Endothelial cell of umbilical vein (primary cell): ENCODE data around the gene TLNRD1. TPM values are rescaled to one million over a fixed set of nuclear protein-coding genes. Genes with fewer than 3 reads are reported as not detected.

ENCODE experiments used
- BruUV-seq: library from RNA; stranded (reverse); fragments of 400-500 nt; replicated peaks from 2 replicates; lab custom pipeline; 2021; lab: Mats Ljungman, UMichigan
- CTCF ChIA-PET: fragments of 300-600, 350-600 bp; sonication (Branson Sonifier 250); formaldehyde crosslinking; loops from one replicate; lab custom pipeline; 2021; ENCODE audit warnings: antibody characterized with exemption, inconsistent platforms; lab: Charles Lee
- POLR2A ChIA-PET: fragments of 300-600, 350-600 bp; sonication (Branson Sonifier 250); formaldehyde crosslinking; loops from one replicate; lab custom pipeline; 2021; ENCODE audit warnings: antibody characterized with exemption, inconsistent platforms; lab: Charles Lee
- DNase-seq: peaks from one replicate; pipeline ENCODE4 v3.0.0-alpha.2; 2011; ENCODE audit warnings: low read depth, low spot score
- FAIRE-seq: peaks from 2 replicates; lab custom pipeline; 2011; peaks lifted over from hg19 to GRCh38; lab: Jason Lieb, UNC
- H2AFZ ChIP-seq: 2 replicates; pipeline ENCODE4 v1.6.0; 2012; ENCODE audit warnings: low read depth, low read length, control low read depth, inconsistent platforms
- H3K27ac ChIP-seq: 2 replicates; pipeline ENCODE4 v1.5.1; 2011; ENCODE audit warnings: low read depth, mild to moderate bottlenecking, control low read depth, low read length, moderate library complexity; ENCODE audit not compliant: insufficient read depth
- H3K27me3 ChIP-seq, 2 experiments: 2 replicates each; pipeline versions ENCODE4 v1.6.0 to v1.6.1; 2011; ENCODE audit warnings: low read length in 2 of 2, mixed read lengths in 1 of 2; ENCODE audit not compliant: control insufficient read depth in 2 of 2, insufficient read depth in 2 of 2
- H3K36me3 ChIP-seq, 2 experiments: 2 replicates in 1 of 2; 3 replicates in 1 of 2; pipeline ENCODE4 v1.5.1; 2011; ENCODE audit warnings: low read length in 2 of 2, mild to moderate bottlenecking in 1 of 2, moderate library complexity in 1 of 2; ENCODE audit not compliant: control insufficient read depth in 2 of 2, insufficient read depth in 2 of 2; ENCODE audit errors: extremely low read depth in 1 of 2
- H3K4me1 ChIP-seq: 3 replicates; pipeline ENCODE4 v1.5.1; 2011; ENCODE audit warnings: mild to moderate bottlenecking, low read length; ENCODE audit not compliant: control insufficient read depth, insufficient read depth; ENCODE audit errors: extremely low read depth
- H3K4me2 ChIP-seq: 2 replicates; pipeline ENCODE4 v1.6.1; 2011; ENCODE audit warnings: low read length, control low read depth, mixed read lengths; ENCODE audit not compliant: insufficient read depth
- H3K4me3 ChIP-seq, 3 experiments: fragments of 200-600 bp in 1 of 3; sonication (generic), shearing (Covaris generic) in 1 of 3; replicated peaks in 1 of 3; 2 replicates each; pipeline ENCODE4 v1.5.1; 2011 to 2016; ENCODE audit warnings: control low read depth in 3 of 3, low read length in 3 of 3, mild to moderate bottlenecking in 2 of 3, inconsistent platforms in 1 of 3, low read depth in 1 of 3, moderate library complexity in 1 of 3; ENCODE audit not compliant: insufficient read depth in 1 of 3
- H3K79me2 ChIP-seq: 2 replicates; pipeline ENCODE4 v1.6.0; 2012; ENCODE audit warnings: low read length, inconsistent platforms; ENCODE audit not compliant: control insufficient read depth, insufficient read depth
- H3K9ac ChIP-seq: replicated peaks from 2 replicates; pipeline ENCODE3; 2011; ENCODE audit warnings: low read length, control low read depth; ENCODE audit not compliant: insufficient read depth; ENCODE audit errors: extremely low read depth
- H3K9me1 ChIP-seq: replicated peaks from 3 replicates; pipeline ENCODE4 v1.6.0; 2011; ENCODE audit warnings: mild to moderate bottlenecking, low read length; ENCODE audit not compliant: control insufficient read depth, insufficient read depth; ENCODE audit errors: extremely low read depth
- H3K9me3 ChIP-seq: replicated peaks from 2 replicates; pipeline ENCODE4 v1.5.1; 2012; ENCODE audit warnings: low read length, inconsistent platforms; ENCODE audit not compliant: control insufficient read depth, insufficient read depth
- H4K20me1 ChIP-seq: replicated peaks from 2 replicates; pipeline ENCODE3; 2011; ENCODE audit warnings: mild to moderate bottlenecking, low read length; ENCODE audit not compliant: control insufficient read depth, insufficient read depth; ENCODE audit errors: extremely low read depth
- EZH2 ChIP-seq: IDR thresholded peaks from 2 replicates; pipeline ENCODE4 v1.6.1; 2012; ENCODE audit warnings: borderline replicate concordance, low read depth, mild to moderate bottlenecking, moderate library complexity, low read length, inconsistent platforms; ENCODE audit not compliant: severe bottlenecking
- FOS ChIP-seq: IDR thresholded peaks from 2 replicates; pipeline ENCODE4 v1.6.1; 2011; ENCODE audit warnings: mild to moderate bottlenecking, low read length, moderate library complexity, borderline replicate concordance; ENCODE audit not compliant: insufficient read depth
- GATA2 ChIP-seq: IDR thresholded peaks from 2 replicates; pipeline ENCODE4 v1.7.0; 2011; ENCODE audit warnings: low read depth, mild to moderate bottlenecking, moderate library complexity, mixed read lengths, low read length; ENCODE audit not compliant: insufficient read length, insufficient read depth
- JUN ChIP-seq: IDR thresholded peaks from 2 replicates; pipeline ENCODE4 v1.6.1; 2011; ENCODE audit warnings: borderline replicate concordance, low read depth; ENCODE audit not compliant: insufficient read length, insufficient read depth
- MYC ChIP-seq: IDR thresholded peaks from one replicate; pipeline ENCODE4 v1.6.1; 2011; ENCODE audit warnings: mild to moderate bottlenecking, low read depth, low read length
- POLR2A ChIP-seq: IDR thresholded peaks from 2 replicates; pipeline ENCODE4 v1.6.1; 2012; ENCODE audit warnings: low read depth, mild to moderate bottlenecking, control low read depth, low read length
- POLR2AphosphoS5 ChIP-seq: IDR thresholded peaks from 2 replicates; pipeline ENCODE4 v1.6.1; 2012; ENCODE audit warnings: low read depth, mild to moderate bottlenecking, control low read depth, low read length, moderate library complexity; ENCODE audit not compliant: insufficient read depth
- dilution Hi-C: fragments of 300-500 bp; cut with MboI; formaldehyde crosslinking; loops from one replicate; pipeline ENCODE4 v1.15.0; 2019; ENCODE audit warnings: low sequenced_read_pairs; ENCODE audit not compliant: extremely low pct_ligation_motif_present
- intact Hi-C: fragments of 100-400 bp; cut with micrococcal nuclease; formaldehyde crosslinking; loops from one replicate; pipeline ENCODE4 v1.10.0; 2022
- polyA plus RNA-seq, 4 experiments: library from polyadenylated mRNA; depleted of rRNA in 3 of 4; stranded (reverse) in 3 of 4; unstranded in 1 of 4; fragments of >200 nt; gene quantifications; 2 replicates each; pipeline versions ENCODE4 v1.2.1 to v1.2.3, GENCODE V29; 2011 to 2012; ENCODE audit warnings: missing spikeins in 1 of 4
- total RNA-seq: library from RNA; stranded (reverse); gene quantifications from 2 replicates; pipeline ENCODE4 v1.2.3, GENCODE V29; 2021
- TF ChIP-seq, protein P1 (sequence below), 2 donors: IDR thresholded peaks; 1 replicate in 1 of 2; 2 replicates in 1 of 2; pipeline ENCODE4 v1.5.1; 2011; ENCODE audit warnings: low read length in 2 of 2, mild to moderate bottlenecking in 2 of 2, moderate library complexity in 2 of 2, control low read depth in 1 of 2, inconsistent platforms in 1 of 2, low read depth in 1 of 2; ENCODE audit not compliant: insufficient read depth in 1 of 2; ENCODE audit errors: extremely low read depth in 1 of 2
- TF ChIP-seq, protein P2 (sequence below): IDR thresholded peaks from 2 replicates; pipeline ENCODE4 v1.6.1; 2011; ENCODE audit not compliant: insufficient read depth, insufficient read length

TLNRD1 gene
- total and polyA plus RNA-seq, 2 donors (not counting 3 experiments of a cell fraction or from before 2014, with no cell fraction given) = 17.8 to 33.0 TPM

DNA sequence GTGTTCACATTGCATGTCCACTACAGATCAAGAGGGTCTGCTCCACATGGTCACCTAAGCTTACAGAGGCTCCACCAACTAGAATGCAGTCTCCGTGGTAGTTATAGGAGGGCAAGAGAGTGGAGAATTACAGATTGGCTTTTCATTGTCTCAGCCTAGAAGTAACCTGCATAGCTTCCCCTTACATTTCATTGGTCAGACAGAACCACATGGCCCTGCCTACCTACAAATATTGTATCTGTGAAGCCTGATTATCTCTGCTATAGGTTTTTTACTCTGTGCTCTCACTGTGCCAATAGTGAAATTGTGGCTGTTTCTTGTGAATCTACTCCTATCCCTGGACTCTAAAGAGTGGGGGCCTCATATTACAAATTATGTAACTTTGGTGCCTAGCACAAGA is 2.5 kb upstream of the TLNRD1 start:
- CTCF ChIA-PET = interaction anchor here (1.3 to 8.6 kb wide), 3 partner anchors 21 to 268 kb away, joined by 3 to 114 read pairs (median 52); no protein-coding TSS in a partner anchor
- no peaks in the 10 kb centered on the region for H4K20me1 ChIP-seq
- H3K9ac ChIP-seq = no peak overlapping the region
- POLR2A ChIA-PET = no interaction called here
- intact Hi-C loops = loop anchor here (10.0 kb wide), 1 partner anchor 1147 kb away; no protein-coding TSS in a partner anchor
- no peak overlapping the region for H2AFZ ChIP-seq
- peaks cover 16% of the 10 kb centered on the region for H3K4me1 ChIP-seq
- H3K79me2 ChIP-seq = peaks cover 27% of the 10 kb centered on the region
- no peak overlapping the region for H3K4me2 ChIP-seq
- BruUV-seq = no TSS peak
- no peak for TF ChIP-seq EZH2
- TF ChIP-seq MYC = no peak
- TF ChIP-seq GATA2 = no peak
- no peak for TF ChIP-seq POLR2AphosphoS5
- TF ChIP-seq FOS = no peak
- TF ChIP-seq, protein P1, sequence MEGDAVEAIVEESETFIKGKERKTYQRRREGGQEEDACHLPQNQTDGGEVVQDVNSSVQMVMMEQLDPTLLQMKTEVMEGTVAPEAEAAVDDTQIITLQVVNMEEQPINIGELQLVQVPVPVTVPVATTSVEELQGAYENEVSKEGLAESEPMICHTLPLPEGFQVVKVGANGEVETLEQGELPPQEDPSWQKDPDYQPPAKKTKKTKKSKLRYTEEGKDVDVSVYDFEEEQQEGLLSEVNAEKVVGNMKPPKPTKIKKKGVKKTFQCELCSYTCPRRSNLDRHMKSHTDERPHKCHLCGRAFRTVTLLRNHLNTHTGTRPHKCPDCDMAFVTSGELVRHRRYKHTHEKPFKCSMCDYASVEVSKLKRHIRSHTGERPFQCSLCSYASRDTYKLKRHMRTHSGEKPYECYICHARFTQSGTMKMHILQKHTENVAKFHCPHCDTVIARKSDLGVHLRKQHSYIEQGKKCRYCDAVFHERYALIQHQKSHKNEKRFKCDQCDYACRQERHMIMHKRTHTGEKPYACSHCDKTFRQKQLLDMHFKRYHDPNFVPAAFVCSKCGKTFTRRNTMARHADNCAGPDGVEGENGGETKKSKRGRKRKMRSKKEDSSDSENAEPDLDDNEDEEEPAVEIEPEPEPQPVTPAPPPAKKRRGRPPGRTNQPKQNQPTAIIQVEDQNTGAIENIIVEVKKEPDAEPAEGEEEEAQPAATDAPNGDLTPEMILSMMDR (IDR thresholded peaks at IDR 0.05; ENCODE audit: extremely low read depth in 1 of 2, insufficient read depth in 1 of 2, low read depth in 1 of 2, low read length in 2 of 2) = no peak
- TF ChIP-seq POLR2A = no peak
- TF ChIP-seq JUN = no peak
- TF ChIP-seq, protein P2, sequence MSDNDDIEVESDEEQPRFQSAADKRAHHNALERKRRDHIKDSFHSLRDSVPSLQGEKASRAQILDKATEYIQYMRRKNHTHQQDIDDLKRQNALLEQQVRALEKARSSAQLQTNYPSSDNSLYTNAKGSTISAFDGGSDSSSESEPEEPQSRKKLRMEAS = no peak
- no peak overlapping the region for H3K27ac ChIP-seq
- no peaks in the 10 kb centered on the region for H3K36me3 ChIP-seq
- H3K9me3 ChIP-seq = no peaks in the 10 kb centered on the region
- H3K9me1 ChIP-seq = no peaks in the 10 kb centered on the region
- dilution Hi-C loops = no loop called here
- no peak overlapping the region for H3K4me3 ChIP-seq
- no peaks in the 10 kb centered on the region for H3K27me3 ChIP-seq
- DNase-seq = no peak
- FAIRE-seq = no peak
